ENCODE data around the gene NKD2. TPM values are rescaled to one million over a fixed set of nuclear protein-coding genes. Genes with fewer than 3 reads are reported as not detected.

NKD2 gene
- total RNA-seq, 2 experiments from 2014 or later: 0.17 to 0.30 TPM

- H3K36me3 ChIP-seq (ENCODE audit: insufficient read depth, low read length): no peaks in the 10 kb centered on the region
- peak; percentile 44 for ATAC-seq (ENCODE audit: poor library complexity)
- H3K4me3 Mint-ChIP-seq: peak overlapping the region; percentile 7
- no peaks in the 10 kb centered on the region for H3K9me3 Mint-ChIP-seq
- peaks cover 14% of the 10 kb centered on the region for H3K4me1 Mint-ChIP-seq (ENCODE audit: low read depth)
- no peak for TF ChIP-seq CTCF (IDR thresholded peaks at IDR 0.05)
- intact Hi-C loops (cut with DNase I, micrococcal nuclease): loop anchor here in 1 of 2 experiments (5.0 kb wide), 1 partner anchor 75 kb away; no protein-coding TSS in a partner anchor
- no peak overlapping the region for H3K4me3 ChIP-seq (ENCODE audit: low read length)
- peaks cover 5% of the 10 kb centered on the region for H3K27me3 Mint-ChIP-seq
- H3K27ac Mint-ChIP-seq: peak overlapping the region; percentile 15
- CTCF ChIA-PET: no interaction called here
- H3K36me3 Mint-ChIP-seq (ENCODE audit: low read depth): no peaks in the 10 kb centered on the region
- H3K27me3 ChIP-seq (ENCODE audit: control insufficient read depth in 1 of 2, insufficient read depth in 2 of 2, low read length in 2 of 2): peaks cover 0 to 6% of the 10 kb centered on the region in 2 experiments
- H3K9me3 ChIP-seq (ENCODE audit: control insufficient read depth in 1 of 2, insufficient read depth in 1 of 2, low read length in 2 of 2): no peaks in the 10 kb centered on the region
- no peak overlapping the region for H3K27ac ChIP-seq (ENCODE audit: low read depth in 1 of 2, low read length in 2 of 2)
- DNase-seq: peak in 2 of 14 experiments; percentile 16 to 28
- POLR2A ChIA-PET: no interaction called here
- peaks cover 6% of the 10 kb centered on the region for H3K4me1 ChIP-seq (ENCODE audit: insufficient read depth, low read length)
These were observed 11.6 kb upstream of the NKD2 start for GRCh38 chr5:997001-997474.

- H3K4me3 Mint-ChIP-seq: no peak overlapping the region
- H3K27me3 ChIP-seq (ENCODE audit: control insufficient read depth in 1 of 2, insufficient read depth in 2 of 2, low read length in 2 of 2): no peaks in the 10 kb centered on the region
- H3K36me3 Mint-ChIP-seq (ENCODE audit: low read depth): no peaks in the 10 kb centered on the region
- peaks cover 14% of the 10 kb centered on the region for H3K4me1 Mint-ChIP-seq (ENCODE audit: low read depth)
- ChIA-PET CTCF (no interaction called here), POLR2A (no interaction called here)
- H3K9me3 ChIP-seq (ENCODE audit: control insufficient read depth in 1 of 2, insufficient read depth in 1 of 2, low read length in 2 of 2): no peaks in the 10 kb centered on the region
- no peak overlapping the region for H3K27ac ChIP-seq (ENCODE audit: low read depth in 1 of 2, low read length in 2 of 2)
- DNase-seq: no peak
- no peaks in the 10 kb centered on the region for H3K36me3 ChIP-seq (ENCODE audit: insufficient read depth, low read length)
- H3K9me3 Mint-ChIP-seq: no peaks in the 10 kb centered on the region
- intact Hi-C loops (cut with DNase I, micrococcal nuclease): loop anchor here in 1 of 2 experiments (5.0 kb wide), 1 partner anchor 75 kb away; no protein-coding TSS in a partner anchor
- H3K4me3 ChIP-seq (ENCODE audit: low read length): no peak overlapping the region
- no peak for TF ChIP-seq CTCF (IDR thresholded peaks at IDR 0.05)
- H3K4me1 ChIP-seq (ENCODE audit: insufficient read depth, low read length): peaks cover 6% of the 10 kb centered on the region
- H3K27ac Mint-ChIP-seq: no peak overlapping the region
- ATAC-seq (ENCODE audit: poor library complexity): no peak
- H3K27me3 Mint-ChIP-seq: peaks cover under 1% of the 10 kb centered on the region
These were observed 10.9 kb upstream of the NKD2 start for GRCh38 chr5:997711-998110.

- ATAC-seq (ENCODE audit: poor library complexity) (no peak), DNase-seq (no peak)
- CTCF ChIA-PET: no interaction called here
- no peak overlapping the region for H3K4me3 ChIP-seq (ENCODE audit: low read length)
- intact Hi-C loops (cut with DNase I, micrococcal nuclease): loop anchor here in 1 of 2 experiments (5.0 kb wide), 1 partner anchor 76 kb away; no protein-coding TSS in a partner anchor
- Mint-ChIP-seq H3K4me1 (ENCODE audit: low read depth) (peaks cover 21% of the 10 kb centered on the region), H3K4me3 (no peak overlapping the region), H3K27ac (no peak overlapping the region), H3K9me3 (no peaks in the 10 kb centered on the region), H3K27me3 (no peaks in the 10 kb centered on the region), H3K36me3 (ENCODE audit: low read depth) (no peaks in the 10 kb centered on the region)
- H3K36me3 ChIP-seq (ENCODE audit: insufficient read depth, low read length): no peaks in the 10 kb centered on the region
- no peak overlapping the region for H3K27ac ChIP-seq (ENCODE audit: low read depth in 1 of 2, low read length in 2 of 2)
- TF ChIP-seq CTCF (IDR thresholded peaks at IDR 0.05): no peak
- H3K27me3 ChIP-seq (ENCODE audit: control insufficient read depth in 1 of 2, insufficient read depth in 2 of 2, low read length in 2 of 2): no peaks in the 10 kb centered on the region
- POLR2A ChIA-PET: no interaction called here
- H3K9me3 ChIP-seq (ENCODE audit: control insufficient read depth in 1 of 2, insufficient read depth in 1 of 2, low read length in 2 of 2): no peaks in the 10 kb centered on the region
- H3K4me1 ChIP-seq (ENCODE audit: insufficient read depth, low read length): peaks cover 8% of the 10 kb centered on the region
These were observed 10.2 kb upstream of the NKD2 start for GRCh38 chr5:998246-999031.

All from CD4-positive, alpha-beta T cell (primary cell).